ENCODE results near the gene SLC25A42. TPM values are rescaled to one million over a fixed set of nuclear protein-coding genes. Genes with fewer than 3 reads are reported as not detected.

The SLC25A42 gene
- polyA plus RNA-seq, 2 of the 4 experiments (the other 2 are of a cell fraction), result 0.92 to 1.3 TPM

GRCh38 chr19:19096641-19097627 lies 33.1 kb downstream of the SLC25A42 start:
- ChIA-PET CTCF (interaction anchor here (0.7 kb wide), 1 partner anchor 25 kb away, joined by 3 read pairs; no protein-coding TSS in a partner anchor), POLR2A (no interaction called here)
- Histone ChIP-seq H3K4me3 (no peak overlapping the region), H3K4me2 (no peak overlapping the region), H3K27ac (no peak overlapping the region), H3K4me1 (no peaks in the 10 kb centered on the region), H3K9me3 (no peaks in the 10 kb centered on the region)
- ATAC-seq (no peak), DNase-seq (ENCODE audit: low read depth in 1 of 2, low spot score in 1 of 2) (no peak), FAIRE-seq (no peak)
- TF ChIP-seq PHF8 (IDR thresholded peaks at IDR 0.05; ENCODE audit: borderline replicate concordance, low read depth), result no peak
- WGBS (ENCODE audit: missing lambda C conversion rate), result 84% methylated on average over 13 of the region's 24 CpGs

- ChIA-PET CTCF (interaction anchor here (0.7 kb wide), 1 partner anchor 26 kb away, joined by 3 read pairs; no protein-coding TSS in a partner anchor), POLR2A (no interaction called here)
- Histone ChIP-seq H3K4me3 (no peak overlapping the region), H3K4me2 (no peak overlapping the region), H3K4me1 (no peaks in the 10 kb centered on the region), H3K27ac (no peak overlapping the region), H3K9me3 (no peaks in the 10 kb centered on the region)
- FAIRE-seq (no peak), ATAC-seq (no peak), DNase-seq (ENCODE audit: low read depth in 1 of 2, low spot score in 1 of 2) (no peak)
- WGBS (ENCODE audit: missing lambda C conversion rate), result 80% methylated on average over 9 of the region's 9 CpGs
- TF ChIP-seq EHMT2 (IDR thresholded peaks at IDR 0.05; ENCODE audit: low read depth), result no peak
- TF ChIP-seq SMC3 (IDR thresholded peaks at IDR 0.05), result no peak
- TF ChIP-seq, protein P1, sequence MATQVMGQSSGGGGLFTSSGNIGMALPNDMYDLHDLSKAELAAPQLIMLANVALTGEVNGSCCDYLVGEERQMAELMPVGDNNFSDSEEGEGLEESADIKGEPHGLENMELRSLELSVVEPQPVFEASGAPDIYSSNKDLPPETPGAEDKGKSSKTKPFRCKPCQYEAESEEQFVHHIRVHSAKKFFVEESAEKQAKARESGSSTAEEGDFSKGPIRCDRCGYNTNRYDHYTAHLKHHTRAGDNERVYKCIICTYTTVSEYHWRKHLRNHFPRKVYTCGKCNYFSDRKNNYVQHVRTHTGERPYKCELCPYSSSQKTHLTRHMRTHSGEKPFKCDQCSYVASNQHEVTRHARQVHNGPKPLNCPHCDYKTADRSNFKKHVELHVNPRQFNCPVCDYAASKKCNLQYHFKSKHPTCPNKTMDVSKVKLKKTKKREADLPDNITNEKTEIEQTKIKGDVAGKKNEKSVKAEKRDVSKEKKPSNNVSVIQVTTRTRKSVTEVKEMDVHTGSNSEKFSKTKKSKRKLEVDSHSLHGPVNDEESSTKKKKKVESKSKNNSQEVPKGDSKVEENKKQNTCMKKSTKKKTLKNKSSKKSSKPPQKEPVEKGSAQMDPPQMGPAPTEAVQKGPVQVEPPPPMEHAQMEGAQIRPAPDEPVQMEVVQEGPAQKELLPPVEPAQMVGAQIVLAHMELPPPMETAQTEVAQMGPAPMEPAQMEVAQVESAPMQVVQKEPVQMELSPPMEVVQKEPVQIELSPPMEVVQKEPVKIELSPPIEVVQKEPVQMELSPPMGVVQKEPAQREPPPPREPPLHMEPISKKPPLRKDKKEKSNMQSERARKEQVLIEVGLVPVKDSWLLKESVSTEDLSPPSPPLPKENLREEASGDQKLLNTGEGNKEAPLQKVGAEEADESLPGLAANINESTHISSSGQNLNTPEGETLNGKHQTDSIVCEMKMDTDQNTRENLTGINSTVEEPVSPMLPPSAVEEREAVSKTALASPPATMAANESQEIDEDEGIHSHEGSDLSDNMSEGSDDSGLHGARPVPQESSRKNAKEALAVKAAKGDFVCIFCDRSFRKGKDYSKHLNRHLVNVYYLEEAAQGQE (IDR thresholded peaks at IDR 0.05), result no peak
- no peak for TF ChIP-seq CHD4 (IDR thresholded peaks at IDR 0.05; ENCODE audit: borderline replicate concordance)
- no peak for TF ChIP-seq GATA3 (IDR thresholded peaks at IDR 0.05; ENCODE audit: borderline replicate concordance)
- no peak for TF ChIP-seq HOXB13 (CRISPR knock-in tag; IDR thresholded peaks at IDR 0.05; ENCODE audit: low read depth)
- TF ChIP-seq CHD2 (IDR thresholded peaks at IDR 0.05; ENCODE audit: low read length, partially characterized antibody), result no peak
- TF ChIP-seq BHLHE40 (IDR thresholded peaks at IDR 0.05; ENCODE audit: low read depth, low read length), result no peak
- no peak for TF ChIP-seq KDM5A (IDR thresholded peaks at IDR 0.05)
- TF ChIP-seq EP300 (IDR thresholded peaks at IDR 0.05), result no peak
- TF ChIP-seq ZFP36 (IDR thresholded peaks at IDR 0.05; ENCODE audit: borderline replicate concordance, partially characterized antibody), result no peak
- no peak for TF ChIP-seq HEYL (CRISPR knock-in tag; IDR thresholded peaks at IDR 0.05)
- no peak for TF ChIP-seq POLR2A (IDR thresholded peaks at IDR 0.05; ENCODE audit: low read length)
- TF ChIP-seq TFCP2L1 (CRISPR knock-in tag; IDR thresholded peaks at IDR 0.05), result no peak
- TF ChIP-seq RNF2 (IDR thresholded peaks at IDR 0.05; ENCODE audit: borderline replicate concordance, low read depth), result no peak
- TF ChIP-seq, protein P2, sequence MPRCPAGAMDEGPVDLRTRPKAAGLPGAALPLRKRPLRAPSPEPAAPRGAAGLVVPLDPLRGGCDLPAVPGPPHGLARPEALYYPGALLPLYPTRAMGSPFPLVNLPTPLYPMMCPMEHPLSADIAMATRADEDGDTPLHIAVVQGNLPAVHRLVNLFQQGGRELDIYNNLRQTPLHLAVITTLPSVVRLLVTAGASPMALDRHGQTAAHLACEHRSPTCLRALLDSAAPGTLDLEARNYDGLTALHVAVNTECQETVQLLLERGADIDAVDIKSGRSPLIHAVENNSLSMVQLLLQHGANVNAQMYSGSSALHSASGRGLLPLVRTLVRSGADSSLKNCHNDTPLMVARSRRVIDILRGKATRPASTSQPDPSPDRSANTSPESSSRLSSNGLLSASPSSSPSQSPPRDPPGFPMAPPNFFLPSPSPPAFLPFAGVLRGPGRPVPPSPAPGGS (IDR thresholded peaks at IDR 0.05), result no peak
- no peak for TF ChIP-seq CBX8 (IDR thresholded peaks at IDR 0.05)
Observed at GRCh38 chr19:19098084-19098702, 34.4 kb downstream of the SLC25A42 start.
